ENCODE measurements around the gene SUSD1.
"Not testable (repeated sequence)": the region's sequence is repeated elsewhere in the genome, so short reads cannot be mapped to it uniquely, and the experiment has no call there.

SUSD1 gene

GRCh38 chr9:112132356-112132755, 42.7 kb downstream of the SUSD1 start:
- DNase-seq (ENCODE audit: extremely low read depth, low read depth), result no peak
- no peak overlapping the region for H3K4me3 ChIP-seq (replicated peaks; ENCODE audit: low read depth, low read length)
- TF ChIP-seq CTCF (IDR thresholded peaks at IDR 0.05; ENCODE audit: low read depth, low read length, missing control alignments), result no peak

- TF ChIP-seq CTCF (IDR thresholded peaks at IDR 0.05; ENCODE audit: low read depth, low read length, missing control alignments), result no peak
- no peak overlapping the region for H3K4me3 ChIP-seq (replicated peaks; ENCODE audit: low read depth, low read length)
- DNase-seq (ENCODE audit: extremely low read depth, low read depth), result no peak
Observed at GRCh38 chr9:112130997-112131396, 44.1 kb downstream of the SUSD1 start.

GRCh38 chr9:112130347-112130746, 44.8 kb downstream of the SUSD1 start:
- DNase-seq (ENCODE audit: extremely low read depth, low read depth), result no peak
- H3K4me3 ChIP-seq (replicated peaks; ENCODE audit: low read depth, low read length), result no peak overlapping the region
- no peak for TF ChIP-seq CTCF (IDR thresholded peaks at IDR 0.05; ENCODE audit: low read depth, low read length, missing control alignments)

- no peak for TF ChIP-seq CTCF (IDR thresholded peaks at IDR 0.05; ENCODE audit: low read depth, low read length, missing control alignments)
- DNase-seq (ENCODE audit: extremely low read depth, low read depth), result no peak
- H3K4me3 ChIP-seq (replicated peaks; ENCODE audit: low read depth, low read length), result no peak overlapping the region
Observed at GRCh38 chr9:112129246-112129645, 45.9 kb downstream of the SUSD1 start.

GRCh38 chr9:112128399-112128798, 46.7 kb downstream of the SUSD1 start:
- H3K4me3 ChIP-seq (replicated peaks; ENCODE audit: low read depth, low read length); DNase-seq (ENCODE audit: extremely low read depth, low read depth): not testable (repeated sequence)

- DNase-seq (ENCODE audit: extremely low read depth, low read depth), result no peak
- no peak overlapping the region for H3K4me3 ChIP-seq (replicated peaks; ENCODE audit: low read depth, low read length)
- no peak for TF ChIP-seq CTCF (IDR thresholded peaks at IDR 0.05; ENCODE audit: low read depth, low read length, missing control alignments)
Observed at GRCh38 chr9:112127281-112127680, 47.8 kb downstream of the SUSD1 start.

- DNase-seq (ENCODE audit: extremely low read depth, low read depth), result no peak
- no peak overlapping the region for H3K4me3 ChIP-seq (replicated peaks; ENCODE audit: low read depth, low read length)
- no peak for TF ChIP-seq CTCF (IDR thresholded peaks at IDR 0.05; ENCODE audit: low read depth, low read length, missing control alignments)
Observed at GRCh38 chr9:112125951-112126388, 49.1 kb downstream of the SUSD1 start.
